ENCODE measurements around the gene SCARF2.

- no peak for TF ChIP-seq EP300 (IDR thresholded peaks at IDR 0.05)
- TF ChIP-seq CTCF (IDR thresholded peaks at IDR 0.05) = no peak
- TF ChIP-seq POLR2AphosphoS5 (IDR thresholded peaks at IDR 0.05) = no peak
Observed at GRCh38 chr22:20393705-20394476, 43.7 kb downstream of the SCARF2 start, which contains the start of gene ZNF74.

All from suprapubic skin (tissue), 4 donors.